ENCODE measurements around the gene MSTN. TPM values are rescaled to one million over a fixed set of nuclear protein-coding genes. Genes with fewer than 3 reads are reported as not detected.

The MSTN gene
- total RNA-seq, 1 donor from 2014 or later: not detected

DNA sequence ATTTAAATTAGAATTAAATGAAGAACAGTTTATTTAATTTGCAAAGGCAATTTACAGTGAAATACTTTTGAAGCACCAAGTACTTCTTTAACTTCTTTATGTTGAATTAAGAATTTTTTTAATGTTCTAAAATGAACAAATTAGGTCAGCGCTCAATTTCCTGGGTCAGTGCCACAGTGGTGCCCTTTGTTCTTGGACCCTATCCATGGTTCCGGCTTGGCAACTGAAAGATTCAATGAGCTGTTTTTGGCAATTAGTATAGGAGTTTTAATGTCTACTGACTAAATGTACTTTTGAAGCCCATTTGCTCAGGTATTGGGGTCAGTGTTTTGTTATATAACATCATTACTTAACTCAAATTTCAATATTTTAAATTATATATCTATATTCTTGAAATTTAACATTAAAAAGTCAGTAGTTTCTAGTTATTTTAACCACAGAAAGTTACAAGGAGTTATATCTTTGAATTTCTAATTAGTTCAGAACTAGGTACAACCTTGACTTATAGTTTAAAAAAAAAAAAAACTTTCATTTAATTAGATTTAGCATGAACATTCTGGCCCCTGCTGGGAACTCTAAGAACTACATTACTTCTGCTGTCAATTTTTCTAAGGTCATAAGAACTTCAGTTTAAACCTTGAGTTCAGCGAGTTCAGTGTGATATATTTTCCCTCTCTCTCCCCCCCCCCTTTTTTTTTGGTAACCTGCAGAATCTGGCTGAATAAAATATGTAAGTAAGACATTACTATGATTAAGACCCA lies 7.6 kb upstream of the MSTN start:
- TF ChIP-seq, protein P1, sequence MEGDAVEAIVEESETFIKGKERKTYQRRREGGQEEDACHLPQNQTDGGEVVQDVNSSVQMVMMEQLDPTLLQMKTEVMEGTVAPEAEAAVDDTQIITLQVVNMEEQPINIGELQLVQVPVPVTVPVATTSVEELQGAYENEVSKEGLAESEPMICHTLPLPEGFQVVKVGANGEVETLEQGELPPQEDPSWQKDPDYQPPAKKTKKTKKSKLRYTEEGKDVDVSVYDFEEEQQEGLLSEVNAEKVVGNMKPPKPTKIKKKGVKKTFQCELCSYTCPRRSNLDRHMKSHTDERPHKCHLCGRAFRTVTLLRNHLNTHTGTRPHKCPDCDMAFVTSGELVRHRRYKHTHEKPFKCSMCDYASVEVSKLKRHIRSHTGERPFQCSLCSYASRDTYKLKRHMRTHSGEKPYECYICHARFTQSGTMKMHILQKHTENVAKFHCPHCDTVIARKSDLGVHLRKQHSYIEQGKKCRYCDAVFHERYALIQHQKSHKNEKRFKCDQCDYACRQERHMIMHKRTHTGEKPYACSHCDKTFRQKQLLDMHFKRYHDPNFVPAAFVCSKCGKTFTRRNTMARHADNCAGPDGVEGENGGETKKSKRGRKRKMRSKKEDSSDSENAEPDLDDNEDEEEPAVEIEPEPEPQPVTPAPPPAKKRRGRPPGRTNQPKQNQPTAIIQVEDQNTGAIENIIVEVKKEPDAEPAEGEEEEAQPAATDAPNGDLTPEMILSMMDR (conservative IDR thresholded peaks at IDR 0.05; ENCODE audit: low read depth, low read length): peak; percentile 64
- no peak overlapping the region for H3K4me3 ChIP-seq (ENCODE audit: low read depth, low read length)
- peak; percentile 20 for DNase-seq (ENCODE audit: low read depth)

DNA sequence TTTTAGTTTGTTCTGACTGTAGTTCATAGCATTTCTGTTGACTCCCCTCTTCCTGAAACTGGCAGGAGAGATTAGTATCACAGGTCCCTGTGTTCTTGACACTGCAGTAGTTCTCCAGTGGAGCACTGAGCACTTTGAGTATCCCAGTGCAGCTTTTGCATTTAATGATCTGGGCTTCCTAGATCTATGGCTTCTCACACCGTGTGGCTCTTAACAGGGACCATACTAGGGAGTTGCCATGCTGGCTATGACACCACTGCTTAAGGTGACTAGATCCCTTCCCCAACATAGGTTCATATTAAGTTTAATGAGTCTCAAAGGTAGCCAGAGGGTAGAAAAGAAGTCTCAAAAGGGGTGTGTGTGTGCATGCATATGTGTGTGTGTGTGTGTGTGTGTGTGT lies 6.2 kb upstream of the MSTN start:
- no peak for DNase-seq (ENCODE audit: low read depth)
- H3K4me3 ChIP-seq (ENCODE audit: low read depth, low read length): no peak overlapping the region
- TF ChIP-seq, protein P1 (conservative IDR thresholded peaks at IDR 0.05; ENCODE audit: low read depth, low read length): no peak

DNA sequence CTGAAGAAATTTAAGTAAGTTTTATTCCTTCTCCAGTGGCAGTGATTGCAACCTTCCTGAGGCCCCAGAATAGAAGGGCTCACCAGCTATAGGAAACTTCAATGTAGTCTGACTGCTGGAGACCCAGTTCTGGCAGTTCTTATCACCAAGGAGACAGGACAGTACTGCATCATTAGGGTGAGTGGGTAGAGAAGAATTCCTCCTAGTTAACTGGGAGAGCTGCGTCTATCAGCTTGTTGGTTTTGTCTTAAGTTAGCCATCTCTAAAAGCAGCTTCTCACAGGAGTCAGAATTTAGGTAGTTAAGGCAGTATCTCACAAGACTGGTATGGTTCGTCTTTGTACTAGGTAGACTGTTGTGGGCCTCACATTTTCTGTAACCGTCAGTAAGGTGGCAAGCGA lies 3.3 kb upstream of the MSTN start:
- DNase-seq (ENCODE audit: low read depth): no peak
- TF ChIP-seq, protein P1 (conservative IDR thresholded peaks at IDR 0.05; ENCODE audit: low read depth, low read length): no peak
- no peak overlapping the region for H3K4me3 ChIP-seq (ENCODE audit: low read depth, low read length)

DNA sequence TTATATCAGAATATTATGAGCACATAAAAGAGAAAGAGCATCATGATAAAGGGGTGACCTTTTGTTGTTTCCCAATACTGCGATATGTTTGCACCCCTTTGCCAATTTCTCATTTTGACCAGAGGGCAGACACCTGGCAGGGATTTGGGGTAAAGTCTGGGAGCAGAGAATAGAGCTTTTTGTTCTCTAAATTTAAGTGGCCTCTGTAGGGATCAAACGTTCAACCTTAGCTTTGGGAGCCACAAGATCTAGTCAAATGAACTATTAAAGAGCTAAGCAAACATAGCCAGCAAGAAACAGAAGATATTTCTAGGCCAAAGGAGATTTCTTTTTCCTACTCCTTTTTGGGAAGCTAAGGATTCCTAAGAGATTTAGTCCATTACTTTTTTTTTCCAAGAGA lies 1.1 kb upstream of the MSTN start:
- TF ChIP-seq, protein P1 (conservative IDR thresholded peaks at IDR 0.05; ENCODE audit: low read depth, low read length): no peak
- H3K4me3 ChIP-seq (ENCODE audit: low read depth, low read length): no peak overlapping the region
- DNase-seq (ENCODE audit: low read depth): no peak

DNA sequence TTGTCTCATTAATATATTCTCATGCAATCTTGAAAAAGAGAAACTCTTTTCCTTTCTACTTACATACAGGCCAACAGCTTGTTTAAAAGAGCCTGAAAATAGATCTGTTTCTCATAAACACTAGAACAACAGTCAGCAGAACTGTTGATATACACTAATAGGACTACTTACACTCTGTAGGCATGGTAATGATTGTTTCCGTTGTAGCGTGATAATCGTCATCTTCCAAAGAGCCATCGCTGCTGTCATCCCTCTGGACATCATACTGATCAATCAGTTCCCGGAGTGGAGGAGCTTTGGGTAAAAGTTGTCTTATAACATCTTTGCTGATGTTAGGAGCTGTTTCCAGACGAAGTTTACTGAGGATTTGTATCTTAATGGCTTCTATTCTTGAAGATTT lies 476 bp downstream of the MSTN start:
- no peak for DNase-seq (ENCODE audit: low read depth)
- no peak overlapping the region for H3K4me3 ChIP-seq (ENCODE audit: low read depth, low read length)
- TF ChIP-seq, protein P1 (conservative IDR thresholded peaks at IDR 0.05; ENCODE audit: low read depth, low read length): no peak

DNA sequence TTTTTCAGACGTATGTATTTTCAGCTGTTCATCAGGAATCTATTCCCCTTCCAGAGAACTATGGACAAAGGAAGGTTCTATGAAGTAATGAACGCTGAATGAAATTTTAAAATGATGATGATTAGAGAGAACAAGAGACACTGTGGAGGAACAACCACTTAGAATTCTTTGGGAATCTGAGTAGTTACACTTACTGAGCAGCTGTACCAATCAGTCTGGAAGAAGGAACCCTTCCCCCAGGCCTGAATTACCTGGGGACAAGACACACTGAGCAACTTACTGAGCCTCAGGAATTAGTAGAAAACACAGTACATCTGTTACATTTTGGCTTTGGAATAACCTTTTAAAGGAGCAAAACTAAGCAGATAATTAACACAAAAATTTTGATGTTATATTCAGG lies 1.9 kb downstream of the MSTN start:
- TF ChIP-seq, protein P1 (conservative IDR thresholded peaks at IDR 0.05; ENCODE audit: low read depth, low read length): no peak
- H3K4me3 ChIP-seq (ENCODE audit: low read depth, low read length): no peak overlapping the region
- no peak for DNase-seq (ENCODE audit: low read depth)

DNA sequence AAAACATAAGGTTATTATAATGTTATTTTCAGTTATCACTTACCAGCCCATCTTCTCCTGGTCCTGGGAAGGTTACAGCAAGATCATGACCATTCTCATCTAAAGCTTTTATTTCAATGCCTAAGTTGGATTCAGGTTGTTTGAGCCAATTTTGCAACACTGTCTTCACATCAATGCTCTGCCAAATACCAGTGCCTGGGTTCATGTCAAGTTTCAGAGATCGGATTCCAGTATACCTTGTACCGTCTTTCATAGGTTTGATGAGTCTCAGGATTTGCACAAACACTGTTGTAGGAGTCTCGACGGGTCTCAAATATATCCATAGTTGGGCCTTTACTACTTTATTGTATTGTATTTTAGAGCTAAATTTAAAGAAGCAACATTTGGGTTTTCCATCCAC lies 2.5 kb downstream of the MSTN start:
- TF ChIP-seq, protein P1 (conservative IDR thresholded peaks at IDR 0.05; ENCODE audit: low read depth, low read length): no peak
- H3K4me3 ChIP-seq (ENCODE audit: low read depth, low read length): no peak overlapping the region
- DNase-seq (ENCODE audit: low read depth): no peak

Data from epithelial cell of proximal tubule (primary cell).